GM23338 (cell line): ENCODE data around the gene AXIN1.

Source experiments
- CREB1 ChIP-seq: fragments of 250-450 bp; sonication (Bioruptor Pico); IDR thresholded peaks from 2 replicates; pipeline ENCODE4 v1.5.0; 2020; ENCODE audit warnings: low read depth, mild to moderate bottlenecking, moderate library complexity
- CTCF ChIP-seq, 2 experiments: fragments of 200-600 bp in 1 of 2; sonication (generic) in 1 of 2; conservative IDR thresholded peaks; 2 replicates each; pipeline versions ENCODE4 v1.5.1 to v1.6.1; 2016 to 2017; ENCODE audit warnings: antibody characterized with exemption in 2 of 2, low read depth in 2 of 2, mild to moderate bottlenecking in 2 of 2, moderate library complexity in 1 of 2
- EZH2 ChIP-seq: fragments of 200-600 bp; sonication (generic); IDR thresholded peaks from one replicate; pipeline ENCODE4 v1.8.0; 2017; ENCODE audit warnings: antibody characterized with exemption, mild to moderate bottlenecking, low read depth; ENCODE audit not compliant: unreplicated experiment
- JUNB ChIP-seq: IDR thresholded peaks from one replicate; pipeline ENCODE4 v1.6.1; 2016; ENCODE audit warnings: antibody characterized with exemption; ENCODE audit not compliant: unreplicated experiment
- NANOG ChIP-seq: IDR thresholded peaks from 2 replicates; pipeline ENCODE4 v1.6.1; 2016; ENCODE audit warnings: antibody characterized with exemption, borderline replicate concordance
- POLR2AphosphoS5 ChIP-seq: IDR thresholded peaks from 2 replicates; pipeline ENCODE4 v1.6.1; 2016; ENCODE audit warnings: antibody characterized with exemption, low read depth

GRCh38 chr16:324201-324450 lies 28.4 kb downstream of the AXIN1 start:
- TF ChIP-seq CTCF (conservative IDR thresholded peaks at IDR 0.05; ENCODE audit: low read depth in 2 of 2) = no peak
- TF ChIP-seq NANOG = no peak
- TF ChIP-seq POLR2AphosphoS5 = no peak
- no peak for TF ChIP-seq EZH2
- TF ChIP-seq CREB1 (CRISPR knock-in tag) = no peak
- no peak for TF ChIP-seq JUNB
